Cerebellar nuclear complex (tissue), 1 donor: Measurements from ENCODE around the gene PKHD1.

Experiments
- DNase-seq, 2 experiments: peaks; one replicate each; lab custom pipeline; 2025; lab: John Stamatoyannopoulos, UW

Gene PKHD1

GRCh38 chr6:51619042-51619799, 468.2 kb downstream of the PKHD1 start:
- no peak for DNase-seq

DNA sequence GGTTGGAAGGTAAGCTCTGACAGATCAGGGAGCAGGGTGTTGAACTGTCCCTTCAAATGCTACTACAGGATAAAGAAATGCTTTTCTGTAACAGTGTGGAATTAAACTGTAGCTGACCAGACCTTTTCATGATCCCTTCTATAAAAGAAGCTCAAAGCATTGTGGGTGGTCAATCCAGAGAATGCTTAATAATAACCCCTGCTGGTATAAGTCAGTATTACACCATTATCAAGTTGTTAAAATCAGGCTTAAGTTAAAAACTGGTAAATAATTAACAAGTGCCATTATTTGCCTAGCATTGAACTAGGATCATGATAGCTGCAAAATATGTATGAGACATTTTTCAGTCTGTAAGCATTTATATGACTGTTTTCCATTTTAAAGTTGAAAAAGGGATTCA, 468.9 kb downstream of the PKHD1 start:
- no peak for DNase-seq

- DNase-seq = no peak
These were observed 469.7 kb downstream of the PKHD1 start for GRCh38 chr6:51617751-51618150.

- no peak for DNase-seq
These were observed 471.2 kb downstream of the PKHD1 start for GRCh38 chr6:51616243-51616642.

GRCh38 chr6:51614725-51615124, 472.7 kb downstream of the PKHD1 start:
- DNase-seq = no peak

DNA sequence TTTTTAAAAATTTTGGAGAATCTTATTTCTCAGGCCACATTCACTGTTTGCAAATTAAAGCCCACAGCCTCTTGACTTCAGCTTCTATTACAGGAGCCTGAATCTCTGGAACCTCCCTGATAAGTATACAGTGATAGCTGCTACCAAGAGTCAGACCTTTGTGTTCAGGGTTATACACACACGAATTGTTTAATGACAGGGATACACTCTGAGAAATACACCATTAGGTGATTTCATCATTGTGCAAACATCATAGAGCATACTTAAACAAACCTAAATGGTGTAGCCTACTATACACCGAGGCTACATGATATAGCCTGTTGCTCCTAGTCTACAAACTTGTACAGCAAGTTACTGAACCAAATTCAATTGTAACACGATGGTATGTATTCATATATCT, 473.9 kb downstream of the PKHD1 start:
- DNase-seq = no peak

GRCh38 chr6:51608932-51609331, 478.5 kb downstream of the PKHD1 start:
- DNase-seq = no peak

- DNase-seq = no peak
These were observed 479.0 kb downstream of the PKHD1 start for GRCh38 chr6:51608383-51608782.

- DNase-seq = no peak
These were observed 486.9 kb downstream of the PKHD1 start for GRCh38 chr6:51600514-51600913.

- no peak for DNase-seq
These were observed 489.2 kb downstream of the PKHD1 start for GRCh38 chr6:51598171-51598570.

DNA sequence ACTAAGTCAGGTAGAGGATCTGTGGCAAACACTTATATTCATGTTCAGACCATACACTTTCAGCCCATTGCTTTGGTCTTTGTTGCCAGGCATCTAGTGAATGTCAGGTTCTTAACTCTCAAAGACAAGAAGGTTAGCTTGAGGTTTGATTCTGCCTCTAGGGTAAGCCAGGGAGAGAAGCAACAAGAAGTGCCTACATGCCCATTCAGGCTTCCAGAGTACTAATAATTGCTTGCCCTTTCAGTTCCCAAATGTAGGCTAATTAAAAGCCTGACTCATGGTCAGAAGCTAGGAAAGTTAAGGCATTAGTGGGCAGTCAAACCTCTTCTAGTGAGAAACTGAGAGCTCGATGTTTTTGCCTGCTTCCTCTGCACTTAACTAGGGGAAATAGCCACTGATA, 492.4 kb downstream of the PKHD1 start:
- DNase-seq = no peak

DNA sequence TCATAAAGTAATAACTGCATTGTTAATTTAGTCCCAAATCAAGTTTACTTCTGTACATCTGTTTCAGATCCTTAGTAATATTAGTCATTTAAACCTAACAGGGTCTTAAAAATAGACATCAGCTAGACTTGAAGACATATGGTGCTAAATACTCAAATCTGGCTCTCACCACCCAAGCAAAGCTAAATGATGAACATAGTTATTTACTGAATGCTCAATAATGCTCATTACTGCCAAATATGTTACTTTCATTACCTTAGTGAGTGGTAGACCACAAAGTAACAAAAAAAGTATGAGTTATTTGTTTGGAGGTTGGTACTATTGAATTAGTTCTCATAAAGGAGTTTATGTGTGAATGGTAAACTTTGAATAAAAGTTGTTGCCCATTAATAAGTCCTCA, 502.1 kb downstream of the PKHD1 start:
- no peak for DNase-seq

DNA sequence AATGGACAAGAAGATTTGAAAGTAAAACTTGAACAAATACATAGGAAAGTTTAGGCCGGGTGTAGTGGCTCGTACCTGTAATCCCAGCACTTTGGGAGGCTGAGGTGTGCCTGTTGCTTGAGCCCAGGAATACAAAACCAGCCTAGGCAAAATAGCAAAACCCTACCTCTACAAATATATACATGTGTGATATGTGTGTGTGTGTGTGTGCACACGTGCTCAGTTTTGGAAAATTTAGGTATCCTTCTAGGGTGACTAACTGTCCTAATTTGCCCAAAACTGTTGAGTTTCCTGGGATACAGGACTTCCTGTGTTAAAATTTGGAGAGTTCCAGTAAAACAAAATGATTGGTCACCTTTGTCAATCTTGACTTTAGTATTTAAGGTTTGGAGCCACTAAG, 503.2 kb downstream of the PKHD1 start:
- no peak for DNase-seq

GRCh38 chr6:51578994-51579393, 508.4 kb downstream of the PKHD1 start:
- no peak for DNase-seq

GRCh38 chr6:51578362-51578761, 509.1 kb downstream of the PKHD1 start:
- DNase-seq = no peak

GRCh38 chr6:51574040-51574439, 513.4 kb downstream of the PKHD1 start:
- no peak for DNase-seq

GRCh38 chr6:51571168-51571567, 516.2 kb downstream of the PKHD1 start:
- no peak for DNase-seq

- DNase-seq = no peak
These were observed 517.1 kb downstream of the PKHD1 start for GRCh38 chr6:51570168-51570921.

DNA sequence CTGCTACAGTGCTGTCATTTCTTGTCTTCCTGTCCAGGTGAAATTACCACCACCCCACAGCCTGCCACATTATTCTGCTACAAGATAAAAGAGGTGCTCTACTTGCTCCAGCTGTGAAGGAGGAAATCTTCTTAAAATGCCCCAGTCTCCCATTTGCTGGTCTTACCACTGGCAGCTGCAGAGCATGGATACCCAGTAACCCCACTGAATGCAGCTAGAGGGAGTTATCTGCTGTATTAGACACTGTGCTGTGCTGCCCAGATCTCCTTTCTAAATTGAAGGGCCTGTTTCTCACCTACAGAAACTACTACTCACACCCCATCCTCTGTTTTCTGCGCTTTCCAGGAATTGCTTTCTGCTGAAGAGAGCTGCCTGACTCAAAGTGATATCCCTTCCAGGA, 517.8 kb downstream of the PKHD1 start:
- no peak for DNase-seq

DNA sequence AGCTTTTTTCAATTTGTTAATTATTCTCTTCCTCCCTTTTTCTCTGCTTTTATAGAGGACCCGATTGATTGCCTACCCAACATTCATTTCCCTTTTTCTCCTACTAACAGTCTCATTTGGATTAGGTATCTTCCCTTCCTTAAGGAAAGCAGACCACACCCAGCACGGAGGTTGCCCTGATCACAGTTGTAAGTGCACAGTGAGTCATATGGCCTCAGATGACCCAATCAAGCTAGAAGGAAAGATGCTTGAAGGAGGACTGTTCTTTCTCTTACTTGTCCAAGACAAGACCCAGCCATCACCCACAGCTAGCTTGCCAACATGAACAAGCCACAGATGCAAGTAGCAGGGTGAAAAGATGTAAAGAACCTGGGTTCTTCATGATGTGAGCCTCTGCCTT, 518.6 kb downstream of the PKHD1 start:
- no peak for DNase-seq

DNA sequence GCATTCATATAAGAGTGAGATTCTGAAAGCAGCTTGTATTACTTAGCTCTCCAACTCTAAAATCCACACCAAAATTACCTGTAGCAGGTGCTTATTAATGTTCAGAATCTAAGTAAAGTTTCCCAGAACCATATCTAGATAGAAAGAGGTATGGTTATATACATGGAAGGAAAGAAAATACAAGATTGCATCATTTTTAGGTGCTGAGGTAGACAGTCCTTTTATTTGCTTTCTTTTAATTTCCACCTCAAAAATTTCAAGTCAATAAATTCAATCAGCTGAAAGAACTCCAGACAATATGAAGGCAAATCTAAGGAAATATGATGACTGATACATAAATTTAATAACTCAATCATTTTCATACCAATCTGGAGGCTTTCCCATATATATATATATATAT, 521.9 kb downstream of the PKHD1 start:
- no peak for DNase-seq
